NCI-H510A treated with DMSO at 0.1 percent for 48 hours (cell line): ENCODE results near the gene ETS1.

Experiments used
- DNase-seq: peaks from one replicate; lab custom pipeline; 2025; lab: John Stamatoyannopoulos, UW

The ETS1 gene

DNA sequence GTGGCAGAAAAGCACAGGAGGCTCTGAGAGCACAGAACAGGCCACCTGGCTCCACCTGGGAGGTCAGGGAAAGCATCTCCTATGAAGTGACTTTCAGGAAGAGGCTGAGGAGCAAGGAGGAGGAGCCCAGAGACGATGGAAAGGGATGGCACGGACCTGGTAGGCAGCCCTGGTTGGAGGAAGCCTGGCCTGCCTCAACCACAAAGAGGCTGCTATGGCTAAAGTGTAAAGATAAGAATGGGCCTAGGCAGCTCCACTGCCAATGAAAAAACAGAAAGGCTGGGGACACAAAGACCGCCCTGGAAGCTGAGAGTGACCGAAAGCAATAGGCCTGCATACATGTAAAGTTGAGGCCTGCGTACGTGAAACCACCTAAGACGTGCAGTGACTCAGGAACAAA, 31.2 kb upstream of the ETS1 start:
- no peak for DNase-seq

GRCh38 chr11:128616161-128616560, 28.8 kb upstream of the ETS1 start:
- DNase-seq = no peak

GRCh38 chr11:128615612-128616011, 28.3 kb upstream of the ETS1 start:
- no peak for DNase-seq

- DNase-seq = no peak
These were observed 27.7 kb upstream of the ETS1 start for GRCh38 chr11:128615076-128615475.

DNA sequence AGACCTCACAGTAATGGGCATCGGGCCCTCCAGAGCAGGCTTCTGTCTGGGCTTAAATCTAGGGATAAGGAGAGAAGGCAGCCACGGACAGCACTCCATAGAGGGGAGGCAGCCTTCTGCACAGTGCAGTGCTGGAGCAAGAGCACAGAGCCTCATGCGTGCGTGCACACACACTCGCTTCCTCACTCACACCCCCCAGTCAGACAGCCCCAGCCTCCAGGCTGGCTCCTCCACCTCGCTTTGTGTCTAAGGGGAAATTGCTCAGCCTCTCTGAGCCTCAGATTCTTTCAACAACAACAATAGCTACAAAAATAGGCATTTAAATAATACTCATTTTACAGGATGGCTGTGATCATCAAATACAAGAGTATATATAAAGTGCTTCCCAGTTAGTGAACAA, 26.7 kb upstream of the ETS1 start:
- DNase-seq = no peak

- no peak for DNase-seq
These were observed 26.1 kb upstream of the ETS1 start for GRCh38 chr11:128613300-128613995.

GRCh38 chr11:128610721-128611617, 23.6 kb upstream of the ETS1 start:
- DNase-seq = peak; percentile 37

- DNase-seq = no peak
These were observed 22.4 kb upstream of the ETS1 start for GRCh38 chr11:128609785-128610184.

DNA sequence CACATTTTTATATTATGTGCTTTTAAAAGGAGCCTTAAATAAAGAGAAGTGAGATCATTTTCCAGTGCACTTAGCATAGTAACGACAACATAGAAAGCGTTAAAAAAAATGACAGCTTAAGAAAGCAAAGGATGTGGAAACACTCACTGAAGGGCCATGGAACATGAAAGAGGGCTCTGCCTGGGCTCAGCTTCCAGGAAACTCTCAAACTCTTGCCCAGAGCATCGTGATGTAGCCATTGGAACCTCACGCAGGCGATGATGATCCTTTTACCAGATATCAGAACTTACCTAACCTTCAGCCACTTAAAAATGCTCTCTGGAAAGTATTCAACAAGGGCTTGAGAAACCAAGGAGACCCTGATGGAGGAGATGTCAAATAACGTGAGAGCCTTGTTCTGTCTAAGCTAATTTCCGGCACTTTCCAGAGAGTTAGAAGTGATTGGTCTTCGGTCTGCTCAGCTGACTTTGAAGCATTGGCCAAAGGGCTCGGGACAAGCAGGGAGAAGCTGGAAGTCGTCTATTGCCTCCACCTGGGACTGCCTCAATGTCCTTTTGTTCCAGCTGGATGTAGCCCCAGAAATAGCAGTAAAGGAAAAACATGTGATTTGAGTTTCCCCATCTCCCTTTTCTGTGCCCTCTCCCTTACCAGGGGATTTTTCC, 21.5 kb upstream of the ETS1 start:
- no peak for DNase-seq

DNA sequence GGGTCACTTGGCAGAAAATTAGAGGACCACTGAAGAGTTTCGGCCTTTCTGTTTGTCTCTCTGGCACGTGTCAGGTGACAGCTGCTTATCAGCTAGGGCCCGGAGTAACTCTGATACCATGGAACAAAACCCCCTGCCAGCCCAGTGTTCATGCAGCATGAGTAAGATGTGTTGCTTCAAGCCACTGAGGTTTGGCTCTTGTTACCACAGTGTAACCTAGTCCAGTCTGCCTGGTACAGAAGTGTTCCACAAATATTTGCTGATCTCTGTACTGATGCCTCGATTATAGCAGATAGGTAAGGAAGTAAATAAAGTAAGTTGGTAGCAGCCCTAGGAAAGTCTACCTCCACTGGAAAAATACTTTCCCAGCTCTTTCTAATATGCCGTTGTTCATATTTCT, 20.5 kb upstream of the ETS1 start:
- peak; percentile 89 for DNase-seq

DNA sequence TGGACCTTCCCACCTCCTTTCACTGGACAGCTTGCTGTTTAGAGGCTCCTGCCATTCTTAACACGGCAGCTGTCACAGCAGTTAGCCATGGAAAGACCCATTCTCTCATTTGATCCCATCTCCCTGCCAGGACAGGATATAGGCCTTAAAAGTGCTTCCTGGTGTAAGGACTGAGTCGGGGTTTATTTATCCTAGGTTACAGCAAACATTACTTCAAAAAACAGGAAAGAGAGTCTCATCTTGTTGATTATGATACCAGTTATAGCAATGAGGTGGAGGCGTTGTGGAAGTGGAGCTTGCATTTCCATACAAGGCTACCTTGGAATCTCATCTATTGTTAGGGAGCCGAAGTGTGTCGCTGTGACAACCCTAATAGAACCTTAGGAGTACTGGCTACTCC, 17.4 kb upstream of the ETS1 start:
- peak; percentile 78 for DNase-seq

- DNase-seq = no peak
These were observed 16.5 kb upstream of the ETS1 start for GRCh38 chr11:128603752-128604414.

- DNase-seq = no peak
These were observed 15.8 kb upstream of the ETS1 start for GRCh38 chr11:128603003-128603696.

- DNase-seq = no peak
These were observed 12.4 kb upstream of the ETS1 start for GRCh38 chr11:128599729-128600128.

- no peak for DNase-seq
These were observed 11.3 kb upstream of the ETS1 start for GRCh38 chr11:128598506-128599150.

GRCh38 chr11:128598096-128598495, 10.7 kb upstream of the ETS1 start:
- DNase-seq = no peak

DNA sequence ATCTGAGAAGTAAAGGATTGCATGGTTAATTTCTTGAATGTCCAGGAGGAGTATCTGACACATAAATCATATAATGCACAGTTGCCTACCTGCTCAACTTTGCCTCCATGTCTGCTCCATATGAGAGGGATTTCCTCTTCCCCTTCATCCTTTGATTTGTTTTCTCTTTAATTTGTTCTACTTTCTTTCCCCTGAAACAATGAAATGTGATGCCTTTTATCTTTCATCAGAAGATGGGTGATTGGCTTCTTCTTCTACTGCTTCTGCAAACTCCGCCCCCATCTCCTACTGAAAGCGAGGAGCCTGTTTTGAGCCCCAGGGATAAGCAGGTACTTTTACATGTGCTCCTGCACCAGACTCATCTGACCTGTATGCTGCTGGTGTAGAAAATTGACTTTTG, 9.9 kb upstream of the ETS1 start:
- no peak for DNase-seq

DNA sequence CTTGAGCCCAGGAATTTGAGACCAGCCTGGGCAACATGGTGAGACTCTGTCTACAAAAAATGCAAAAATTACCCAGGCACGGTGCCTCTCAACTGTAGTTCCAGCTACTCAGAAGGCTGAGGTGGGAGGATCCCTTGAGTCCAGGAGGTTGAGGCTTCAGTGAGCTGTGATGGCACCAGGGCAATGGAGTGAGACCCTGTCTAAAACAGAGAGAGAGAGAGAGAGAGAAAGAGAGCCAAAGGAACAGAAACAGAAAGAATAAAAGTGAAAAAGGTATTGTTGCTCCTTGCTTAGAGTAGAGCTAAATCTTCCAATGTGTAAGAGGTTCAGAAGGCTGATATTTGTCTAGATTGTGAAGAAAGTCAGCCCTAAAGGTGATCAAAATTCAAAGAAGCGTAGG, 8.9 kb upstream of the ETS1 start:
- no peak for DNase-seq

GRCh38 chr11:128595775-128596174, 8.4 kb upstream of the ETS1 start:
- no peak for DNase-seq

- DNase-seq = no peak
These were observed 7.9 kb upstream of the ETS1 start for GRCh38 chr11:128595221-128595620.

GRCh38 chr11:128594226-128594625, 6.9 kb upstream of the ETS1 start:
- no peak for DNase-seq
